ENCODE results near the gene KRTAP5-7.
"Not testable (repeated sequence)": the region's sequence is repeated elsewhere in the genome, so short reads cannot be mapped to it uniquely, and the experiment has no call there.

DNA sequence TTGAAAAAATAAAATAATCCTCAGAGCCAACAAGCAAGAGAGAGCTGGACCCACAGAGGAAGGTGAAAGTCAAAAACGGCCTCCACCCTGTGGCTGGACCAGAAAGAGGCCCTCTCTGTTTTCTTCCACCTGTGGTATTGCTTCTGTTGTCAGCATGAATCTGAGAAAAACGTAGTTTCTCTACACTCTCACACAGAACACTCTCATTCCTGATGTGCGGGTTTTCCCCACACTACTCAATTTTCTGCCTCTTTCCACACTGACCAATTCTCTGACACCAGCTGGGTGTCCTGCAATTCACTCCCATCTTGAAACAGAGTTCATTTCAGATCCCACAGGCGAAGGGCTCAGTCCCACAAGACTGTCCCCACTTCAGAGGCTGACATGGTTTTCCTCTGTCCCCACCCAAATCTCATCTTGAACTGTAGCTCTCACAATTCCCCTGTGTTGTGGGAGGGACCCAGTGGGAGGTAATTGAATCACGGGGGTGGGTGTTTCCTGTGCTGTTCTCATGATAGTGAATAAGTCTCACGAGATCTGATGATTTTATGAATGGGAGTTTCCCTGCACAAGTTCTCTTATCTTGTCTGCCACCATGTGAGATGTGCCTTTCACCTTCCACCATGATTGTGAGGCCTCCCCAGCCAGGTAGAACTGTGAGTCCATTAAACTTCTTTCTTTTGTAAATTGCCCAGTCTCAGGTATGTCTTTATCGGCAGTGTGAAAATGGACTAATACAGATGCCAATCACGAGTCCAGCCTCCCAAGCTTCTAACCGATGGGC is 13.6 kb downstream of the KRTAP5-7 start:
- not testable (repeated sequence) for TF ChIP-seq CTCF (IDR thresholded peaks at IDR 0.05; ENCODE audit: low read depth, low read length); EZH2phosphoT487 (IDR thresholded peaks at IDR 0.05; ENCODE audit: low read depth)
